Spleen (tissue), 7 donors: Measurements from ENCODE around the gene DOCK2.

Experiments used
- CTCF ChIP-seq, 11 experiments: fragments of 200-600 bp in 7 of 11; fragments of 450-650 bp in 4 of 11; sonication (generic) in 4 of 11; IDR thresholded peaks in 8 of 11; conservative IDR thresholded peaks in 3 of 11; 1 replicate in 7 of 11; 2 replicates in 4 of 11; pipeline versions ENCODE4 v1.4.0 to v1.8.0; 2016 to 2021; ENCODE audit warnings: antibody characterized with exemption in 11 of 11, inconsistent platforms in 4 of 11, mild to moderate bottlenecking in 1 of 11
- POLR2A ChIP-seq, 3 donors: fragments of 450-650 bp; IDR thresholded peaks; one replicate each; pipeline ENCODE4 v1.5.1; 2017; ENCODE audit warnings: antibody characterized with exemption in 3 of 3, mild to moderate bottlenecking in 1 of 3
- POLR2AphosphoS5 ChIP-seq, 3 donors: sonication (generic); formaldehyde crosslinking; IDR thresholded peaks; one replicate each; pipeline ENCODE4 v1.5.1; 2017; ENCODE audit warnings: antibody characterized with exemption in 3 of 3
- donor health status: DM: no; HTN: no; CAD: no; lungs with moderate emphysema.
- donor health status: DM: no; HTN: no; CAD: no.
- donor health status: DM: no; HTN: no; CAD: no.

- TF ChIP-seq CTCF (IDR thresholded peaks at IDR 0.05 in 8 of 11, conservative IDR thresholded peaks at IDR 0.05 in 3 of 11) (no peak), POLR2AphosphoS5 (IDR thresholded peaks at IDR 0.05) (no peak), POLR2A (IDR thresholded peaks at IDR 0.05) (no peak)
These were observed 108.5 kb downstream of the DOCK2 start for GRCh38 chr5:169745441-169746146.
